Gastrocnemius medialis (tissue), 4 donors: ENCODE measurements around the gene TMEM154. TPM values are rescaled to one million over a fixed set of nuclear protein-coding genes. Genes with fewer than 3 reads are reported as not detected.

Source experiments
- ATAC-seq, 2 donors: fragments of 150-250 bp; one replicate each; pipeline ENCODE4 v1.9.1; 2016
- DNase-seq, 2 donors: peaks; one replicate each; pipeline ENCODE4 v3.0.0-alpha.2; 2019
- H3K27ac ChIP-seq, 4 donors: fragments of 200-600 bp; sonication (generic); 1 replicate in 1 of 4; 2 replicates in 3 of 4; pipeline ENCODE4 v1.5.1; 2016 to 2018; ENCODE audit warnings: mild to moderate bottlenecking in 2 of 4, moderate library complexity in 1 of 4
- H3K27me3 ChIP-seq, 3 donors: fragments of 200-600 bp; sonication (generic) in 2 of 3; 1 replicate in 1 of 3; 2 replicates in 2 of 3; pipeline versions ENCODE4 v1.5.1 to v1.6.0; 2016 to 2019; ENCODE audit warnings: mild to moderate bottlenecking in 1 of 3, moderate library complexity in 1 of 3
- H3K36me3 ChIP-seq, 2 donors: fragments of 200-600 bp; sonication (generic) in 1 of 2; one replicate each; pipeline ENCODE4 v1.5.1; 2017 to 2018
- H3K4me1 ChIP-seq, 2 donors: fragments of 200-600 bp; sonication (generic) in 1 of 2; one replicate each; pipeline ENCODE4 v1.5.1; 2016 to 2017; ENCODE audit warnings: mild to moderate bottlenecking in 2 of 2
- H3K4me3 ChIP-seq, 4 donors: fragments of 200-600 bp; sonication (generic) in 3 of 4; 1 replicate in 1 of 4; 2 replicates in 3 of 4; pipeline ENCODE4 v1.5.1; 2016 to 2019; ENCODE audit warnings: mild to moderate bottlenecking in 2 of 4
- H3K9me3 ChIP-seq, 3 donors: fragments of 200-600 bp; sonication (generic) in 2 of 3; 1 replicate in 1 of 3; 2 replicates in 2 of 3; pipeline ENCODE4 v1.5.1; 2016 to 2019
- CTCF ChIP-seq, 5 experiments: fragments of 450-650 bp in 3 of 5; fragments of 200-600 bp in 2 of 5; sonication (generic) in 2 of 5; IDR thresholded peaks in 4 of 5; conservative IDR thresholded peaks in 1 of 5; 1 replicate in 4 of 5; 2 replicates in 1 of 5; pipeline ENCODE4 v1.5.1; 2016 to 2019; ENCODE audit warnings: antibody characterized with exemption in 5 of 5, mild to moderate bottlenecking in 3 of 5, moderate library complexity in 3 of 5
- POLR2A ChIP-seq, 2 donors: fragments of 450-650 bp; IDR thresholded peaks; one replicate each; pipeline ENCODE4 v1.6.1; 2017; ENCODE audit warnings: antibody characterized with exemption in 2 of 2, mild to moderate bottlenecking in 2 of 2, moderate library complexity in 2 of 2
- in situ Hi-C, 4 donors: fragments of 200-750 bp; cut with MboI; loops; one replicate each; pipeline versions ENCODE4 v1.15.0 to v1.8.0; 2017; ENCODE audit warnings: low sequenced_read_pairs in 4 of 4
- intact Hi-C: fragments of 100-400 bp; cut with DNase I; formaldehyde crosslinking; loops from one replicate; pipeline ENCODE4 v1.15.1; 2023; ENCODE audit warnings: low total_unique reads
- total RNA-seq, 4 donors: library from RNA; depleted of rRNA; stranded (reverse); fragments of >200 nt; gene quantifications; one replicate each; pipeline versions ENCODE4 v1.1.0 to v1.2.3, GENCODE V29; 2016

Gene TMEM154
- total RNA-seq, 4 donors from 2014 or later, result 0.15 to 2.0 (median 0.70) TPM

- no peak overlapping the region for H3K4me3 ChIP-seq
- no peak overlapping the region for H3K27ac ChIP-seq
- no peak for ATAC-seq
- in situ Hi-C loops, result no loop called here
- no peaks in the 10 kb centered on the region for H3K36me3 ChIP-seq
- intact Hi-C loops, result no loop called here
- TF ChIP-seq POLR2A (IDR thresholded peaks at IDR 0.05) (no peak), CTCF (IDR thresholded peaks at IDR 0.05 in 4 of 5, conservative IDR thresholded peaks at IDR 0.05 in 1 of 5) (no peak)
- H3K4me1 ChIP-seq, result no peaks in the 10 kb centered on the region
- H3K27me3 ChIP-seq, result peaks cover 0 to 3% (median 0%) of the 10 kb centered on the region in 3 donors
- H3K9me3 ChIP-seq, result no peaks in the 10 kb centered on the region
- no peak for DNase-seq
Observed at GRCh38 chr4:152616804-152617203, 63.0 kb downstream of the TMEM154 start.

GRCh38 chr4:152613841-152614721, 65.7 kb downstream of the TMEM154 start:
- in situ Hi-C loops (no loop called here), intact Hi-C loops (no loop called here)
- Histone ChIP-seq H3K9me3 (no peaks in the 10 kb centered on the region), H3K27me3 (peaks cover 0 to 3% (median 0%) of the 10 kb centered on the region in 3 donors), H3K27ac (no peak overlapping the region), H3K36me3 (no peaks in the 10 kb centered on the region), H3K4me3 (no peak overlapping the region), H3K4me1 (no peaks in the 10 kb centered on the region)
- DNase-seq, result no peak
- no peak for ATAC-seq
- no peak for TF ChIP-seq CTCF (IDR thresholded peaks at IDR 0.05 in 4 of 5, conservative IDR thresholded peaks at IDR 0.05 in 1 of 5)
- no peak for TF ChIP-seq POLR2A (IDR thresholded peaks at IDR 0.05)

GRCh38 chr4:152613351-152613750, 66.4 kb downstream of the TMEM154 start:
- intact Hi-C loops (no loop called here), in situ Hi-C loops (no loop called here)
- TF ChIP-seq POLR2A (IDR thresholded peaks at IDR 0.05), result no peak
- no peak for TF ChIP-seq CTCF (IDR thresholded peaks at IDR 0.05 in 4 of 5, conservative IDR thresholded peaks at IDR 0.05 in 1 of 5)
- Histone ChIP-seq H3K27me3 (no peaks in the 10 kb centered on the region), H3K27ac (no peak overlapping the region), H3K9me3 (no peaks in the 10 kb centered on the region), H3K4me1 (no peaks in the 10 kb centered on the region), H3K36me3 (no peaks in the 10 kb centered on the region), H3K4me3 (no peak overlapping the region)
- DNase-seq (no peak), ATAC-seq (no peak)

- DNase-seq, result no peak
- no peak for TF ChIP-seq POLR2A (IDR thresholded peaks at IDR 0.05)
- TF ChIP-seq CTCF (IDR thresholded peaks at IDR 0.05 in 4 of 5, conservative IDR thresholded peaks at IDR 0.05 in 1 of 5), result no peak
- Histone ChIP-seq H3K27ac (no peak overlapping the region), H3K4me3 (no peak overlapping the region), H3K36me3 (no peaks in the 10 kb centered on the region), H3K27me3 (no peaks in the 10 kb centered on the region), H3K4me1 (no peaks in the 10 kb centered on the region), H3K9me3 (no peaks in the 10 kb centered on the region)
- in situ Hi-C loops, result no loop called here
- intact Hi-C loops, result no loop called here
- no peak for ATAC-seq
Observed at GRCh38 chr4:152610131-152610530, 69.7 kb downstream of the TMEM154 start.
